GM10847 (cell line): ENCODE data around the gene DNAJB12.

Experiments
- POLR2A ChIP-seq: IDR thresholded peaks from 2 replicates; pipeline ENCODE4 v1.6.1; 2011; ENCODE audit not compliant: insufficient read length; ENCODE audit errors: extremely low read depth

Gene DNAJB12

DNA sequence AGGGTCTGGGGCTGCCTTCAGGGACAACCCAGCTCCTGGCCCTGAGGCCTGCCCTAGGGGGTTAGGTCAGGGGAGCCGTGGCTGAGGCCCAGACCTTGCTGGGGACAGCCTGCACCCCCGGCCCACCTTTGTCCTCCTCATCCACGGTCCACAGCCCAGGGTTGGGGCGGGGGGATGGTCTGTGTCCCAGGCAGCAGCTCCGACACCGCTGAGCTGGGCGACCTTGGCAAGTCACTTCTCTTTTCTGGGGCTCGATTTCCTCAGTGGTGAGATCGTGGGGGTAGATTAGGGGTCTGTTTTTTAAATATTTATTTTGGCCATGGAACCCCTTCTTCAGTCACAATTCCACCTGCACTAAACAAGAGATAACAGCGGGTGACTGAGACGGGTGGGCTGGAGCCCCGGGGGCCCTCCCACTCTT lies 30.9 kb downstream of the DNAJB12 start:
- TF ChIP-seq POLR2A: no peak

DNA sequence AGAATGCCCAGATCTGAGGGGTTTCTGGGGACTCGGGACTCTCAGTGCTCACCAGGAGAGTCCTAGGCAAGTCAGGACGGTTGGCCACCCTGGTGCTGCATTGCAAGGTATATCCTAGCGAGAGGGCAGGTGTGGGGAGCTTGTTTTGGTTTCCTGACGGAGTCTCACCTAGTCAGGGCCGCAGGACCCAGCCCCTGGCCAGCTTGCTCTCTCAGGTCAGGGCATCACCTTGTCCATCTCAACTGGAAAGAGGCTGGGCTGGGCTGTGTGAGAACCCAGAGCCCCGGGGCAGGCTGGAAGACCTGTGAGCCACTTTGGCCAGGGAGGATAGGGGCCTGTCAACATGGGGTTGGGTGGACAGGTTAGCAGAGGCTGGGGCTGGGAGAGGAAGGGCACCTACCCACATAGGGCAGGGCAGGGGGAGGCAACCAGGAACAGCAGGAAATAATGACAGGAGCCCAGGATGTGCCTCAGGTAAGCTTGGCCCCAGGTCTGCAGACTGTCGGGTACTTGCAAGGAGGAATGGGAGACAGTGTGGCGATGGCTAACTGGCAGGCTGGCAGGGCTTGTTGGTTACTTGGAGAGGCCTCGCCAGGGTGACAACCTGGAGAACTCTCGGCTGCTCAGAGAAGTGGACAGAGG lies 31.5 kb downstream of the DNAJB12 start:
- TF ChIP-seq POLR2A: no peak

DNA sequence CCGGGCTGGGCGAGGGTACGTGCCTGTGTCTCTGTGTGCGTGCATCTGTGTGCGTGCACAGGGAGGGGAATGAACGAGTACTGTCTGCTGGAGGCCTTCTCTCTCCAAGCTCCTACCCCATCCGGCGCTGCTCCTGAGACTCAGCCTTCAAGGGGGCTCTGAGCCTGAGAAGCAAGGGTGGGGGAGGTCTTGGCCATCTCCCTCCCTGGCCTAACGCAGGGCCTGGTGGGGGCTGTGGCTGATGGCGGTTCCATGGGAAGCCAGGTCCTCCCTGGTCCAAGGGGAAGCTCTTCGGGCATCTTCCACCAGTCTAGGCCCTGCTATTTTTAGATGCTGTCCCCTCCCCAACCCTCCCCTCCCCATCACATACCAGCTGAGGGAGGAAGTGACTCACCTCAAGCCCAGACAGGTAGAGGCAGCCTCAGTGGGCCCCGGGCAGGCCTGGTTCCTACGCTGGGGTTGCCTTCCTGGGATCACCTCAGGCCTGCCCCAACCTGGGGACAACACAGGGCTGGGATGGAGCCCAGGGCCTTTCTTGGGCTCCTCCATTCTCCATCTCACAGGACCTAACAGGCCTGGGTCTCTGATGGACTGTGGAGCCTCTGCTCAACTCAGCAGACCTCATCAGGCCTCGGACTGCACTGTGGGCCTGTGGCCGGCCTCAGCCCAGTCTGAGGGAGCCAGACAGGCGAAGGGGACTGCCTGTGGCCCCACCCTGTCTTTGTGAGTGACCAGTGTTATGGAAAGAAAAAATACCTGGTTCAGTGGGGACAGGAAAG lies 32.2 kb downstream of the DNAJB12 start:
- TF ChIP-seq POLR2A: no peak

DNA sequence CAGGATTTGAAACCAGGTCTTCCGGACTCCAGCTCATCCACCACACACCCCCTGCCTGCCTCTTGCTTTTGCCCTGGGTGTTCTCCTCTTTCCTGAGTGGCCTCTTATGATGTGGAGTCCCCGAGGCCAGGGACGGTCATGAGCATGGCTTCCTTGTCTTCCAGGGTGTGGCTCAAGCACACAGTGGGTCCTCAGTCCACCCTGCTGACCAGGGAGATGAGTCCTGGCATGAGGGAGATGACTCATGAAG lies 32.8 kb downstream of the DNAJB12 start:
- no peak for TF ChIP-seq POLR2A

DNA sequence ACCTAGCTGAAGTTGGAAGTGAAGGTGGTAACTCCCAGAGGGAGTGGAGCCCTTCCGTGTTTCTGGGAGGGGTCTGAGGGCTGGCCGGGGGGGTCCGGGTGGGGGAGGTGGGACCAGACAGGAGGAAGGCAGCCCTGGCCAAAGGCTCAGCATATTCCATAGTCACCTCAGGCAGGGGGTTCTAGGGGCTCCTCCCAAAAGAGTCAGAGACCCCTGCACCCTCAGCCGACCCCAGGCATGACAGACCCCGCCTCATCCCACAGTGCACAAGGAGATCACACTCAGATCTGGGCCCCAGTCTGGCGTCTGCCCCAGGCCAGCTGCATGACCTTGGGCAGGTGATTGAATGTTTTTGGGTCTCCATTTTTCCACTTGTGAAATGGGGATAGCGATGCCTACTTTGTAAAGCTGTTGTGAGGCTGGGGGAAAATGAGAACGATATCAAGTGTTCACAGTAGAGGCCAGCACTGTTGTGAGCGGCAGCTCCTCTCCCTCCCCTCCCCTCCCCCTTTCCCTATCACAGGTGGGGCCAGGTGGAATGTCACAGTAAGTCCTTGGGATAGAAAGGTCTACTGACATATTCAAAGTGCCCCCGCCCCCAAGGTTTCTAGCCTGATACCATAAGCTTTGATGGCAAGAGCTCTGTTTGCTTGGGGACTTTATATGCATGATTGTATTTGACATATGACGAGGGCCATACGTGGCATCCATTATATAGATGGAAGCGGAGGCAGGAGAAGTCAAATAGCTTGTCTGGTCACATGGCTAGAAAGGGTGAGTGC lies 33.3 kb downstream of the DNAJB12 start:
- no peak for TF ChIP-seq POLR2A

DNA sequence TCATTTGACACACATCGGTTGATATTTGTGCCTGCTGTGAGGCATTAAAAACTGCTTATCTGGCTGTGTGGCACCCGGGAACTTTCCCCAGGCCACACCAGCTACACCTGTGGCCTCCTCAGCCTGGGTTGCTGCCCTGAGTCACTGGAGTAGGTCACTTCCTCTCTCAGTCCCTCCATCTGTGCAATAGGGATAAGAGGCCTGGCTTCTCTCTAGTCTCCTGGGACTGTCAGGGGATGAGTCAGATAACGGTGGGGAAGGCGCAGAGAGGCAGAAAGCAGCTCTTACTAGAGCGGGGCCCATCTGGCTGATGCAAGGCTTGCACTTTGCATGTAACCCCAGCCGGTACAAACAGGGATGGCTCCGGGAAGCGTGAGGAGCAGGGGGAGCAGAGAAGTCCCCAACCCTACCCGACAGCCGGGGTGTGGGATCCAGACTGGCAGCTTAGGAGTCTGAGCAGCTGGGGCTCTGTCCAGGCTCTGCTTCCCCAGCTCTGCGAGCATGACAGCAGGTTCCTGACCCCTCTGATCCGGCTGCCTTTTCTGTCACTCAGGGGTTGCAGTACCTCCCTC lies 34.0 kb downstream of the DNAJB12 start:
- TF ChIP-seq POLR2A: peak; percentile 56

DNA sequence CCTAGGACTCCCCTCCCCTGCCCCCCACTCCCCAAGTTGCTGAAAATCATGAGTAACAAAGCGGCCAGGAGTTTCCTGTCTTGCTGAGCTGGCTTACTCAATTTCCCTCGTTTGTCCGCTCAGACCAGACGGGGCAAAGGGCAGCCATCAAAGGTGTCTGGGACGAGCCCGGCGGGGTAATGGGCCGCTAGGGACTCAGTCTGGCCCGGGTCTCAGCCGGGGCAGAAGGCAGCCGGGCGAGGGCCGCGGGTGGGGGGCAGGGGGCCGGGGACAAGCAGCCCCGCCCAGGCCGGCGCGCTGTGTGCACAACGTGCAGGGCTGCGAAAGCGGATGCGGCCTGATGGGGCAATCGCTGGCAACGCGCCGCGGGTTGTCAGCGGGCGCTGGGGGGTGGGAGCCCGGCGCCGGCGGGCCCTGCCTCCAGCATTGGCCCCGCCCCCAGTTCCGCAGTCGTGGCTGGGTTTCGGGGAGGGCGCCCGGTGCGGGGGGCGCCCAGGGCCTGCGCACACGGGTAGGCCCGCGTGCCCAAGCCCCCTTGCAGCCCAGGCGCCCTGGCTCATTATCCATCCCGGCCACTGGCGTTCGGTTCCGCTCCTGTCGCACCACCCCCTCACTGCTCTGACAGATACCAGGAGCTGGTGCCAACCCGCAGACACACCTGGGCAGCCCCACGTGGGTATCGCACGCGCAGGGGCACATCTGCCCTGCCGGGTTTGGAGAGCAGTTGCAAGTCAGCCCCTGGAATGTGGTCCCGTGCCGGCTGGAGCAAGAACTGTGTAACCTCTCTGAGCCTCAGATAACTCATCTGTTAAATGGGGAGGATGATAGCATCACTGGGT lies 35.1 kb downstream of the DNAJB12 start:
- peak; percentile 44 for TF ChIP-seq POLR2A

DNA sequence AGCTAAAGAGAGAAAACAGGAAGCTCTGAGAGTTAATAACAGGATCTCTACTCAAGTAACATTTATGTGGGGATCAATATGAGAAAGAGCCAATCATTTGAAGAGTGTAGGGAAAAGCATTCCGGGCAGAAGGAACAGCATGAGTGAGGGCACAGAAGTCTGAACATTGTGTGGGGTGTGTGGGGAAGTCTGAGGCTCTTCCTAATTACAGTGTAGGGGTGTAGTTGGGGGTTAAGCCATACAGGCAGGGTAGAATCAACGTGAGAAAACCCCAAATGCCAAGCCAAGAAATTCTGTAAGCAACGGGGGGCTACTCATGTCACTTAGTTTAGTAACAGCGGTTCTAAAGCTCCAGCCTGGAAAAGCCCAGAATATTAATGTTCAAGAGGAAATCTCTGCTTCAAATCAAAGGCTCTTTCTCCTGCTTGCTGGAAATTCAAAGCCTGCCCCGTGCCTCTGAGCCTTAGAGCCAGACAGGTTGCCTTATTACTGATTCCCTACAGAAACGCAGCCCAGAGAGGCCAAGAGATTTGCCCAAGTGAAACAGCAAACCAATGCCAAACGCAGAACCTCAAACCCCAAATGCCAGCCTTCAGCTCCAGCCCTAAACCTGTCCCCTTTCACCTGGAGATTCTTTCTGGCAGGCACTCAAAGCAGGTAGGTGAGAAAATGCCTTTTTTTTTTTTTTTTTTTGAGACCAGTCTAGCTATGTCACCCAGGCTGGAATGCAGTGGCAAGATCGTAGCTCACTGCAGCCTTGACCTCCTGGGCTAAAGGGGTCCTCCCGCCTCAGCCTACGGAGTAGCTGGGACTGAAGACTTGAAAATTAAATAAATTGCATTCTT lies 36.1 kb downstream of the DNAJB12 start:
- TF ChIP-seq POLR2A: no peak

DNA sequence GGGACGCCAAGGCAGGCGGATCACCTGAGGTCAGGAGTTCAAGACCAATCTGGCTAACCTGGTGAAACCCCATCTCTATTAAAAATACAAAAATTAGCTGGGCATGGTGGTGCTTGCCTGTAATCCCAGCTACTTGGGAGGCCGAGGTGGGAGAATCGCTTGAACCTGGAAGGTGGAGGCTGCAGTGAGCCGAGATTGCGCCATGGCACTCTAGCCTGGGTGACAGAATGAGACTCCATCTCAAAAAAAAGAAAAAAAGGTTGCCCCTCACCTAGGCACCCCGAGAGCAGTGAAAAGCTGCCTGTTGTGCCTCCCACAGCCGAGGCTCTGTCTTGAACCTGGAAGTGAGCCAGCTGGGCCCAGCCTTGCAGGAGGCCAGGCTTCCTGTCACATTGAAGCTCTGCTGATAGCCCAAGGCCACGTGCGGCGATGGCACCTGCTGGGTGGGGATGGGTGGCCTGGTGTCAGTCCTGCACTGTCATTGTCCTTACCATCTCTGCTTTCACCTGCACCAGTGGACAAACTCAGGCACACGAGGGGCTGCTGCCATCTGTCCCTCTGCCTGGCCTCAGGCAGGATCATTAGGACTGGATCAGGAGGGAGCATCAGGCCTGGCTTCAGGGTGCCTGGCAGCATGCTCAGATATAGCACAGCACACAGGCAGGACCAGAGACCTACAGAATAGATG lies 37.8 kb downstream of the DNAJB12 start:
- no peak for TF ChIP-seq POLR2A

DNA sequence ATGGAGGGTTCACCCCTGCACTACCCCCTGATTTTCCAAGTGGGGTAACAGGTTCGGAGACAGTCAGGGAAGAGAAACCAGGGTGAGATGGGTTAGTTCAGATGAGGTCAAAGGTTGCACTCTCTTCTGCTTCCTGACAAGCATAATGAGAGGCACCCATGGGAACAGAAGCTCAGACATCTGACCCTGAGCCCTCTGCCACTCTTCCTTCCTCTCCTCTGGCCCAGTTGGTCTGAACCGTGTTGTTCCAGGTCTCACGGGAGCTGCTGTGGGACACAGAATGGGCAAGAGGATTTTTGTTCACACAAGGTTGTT lies 38.4 kb downstream of the DNAJB12 start:
- TF ChIP-seq POLR2A: no peak

DNA sequence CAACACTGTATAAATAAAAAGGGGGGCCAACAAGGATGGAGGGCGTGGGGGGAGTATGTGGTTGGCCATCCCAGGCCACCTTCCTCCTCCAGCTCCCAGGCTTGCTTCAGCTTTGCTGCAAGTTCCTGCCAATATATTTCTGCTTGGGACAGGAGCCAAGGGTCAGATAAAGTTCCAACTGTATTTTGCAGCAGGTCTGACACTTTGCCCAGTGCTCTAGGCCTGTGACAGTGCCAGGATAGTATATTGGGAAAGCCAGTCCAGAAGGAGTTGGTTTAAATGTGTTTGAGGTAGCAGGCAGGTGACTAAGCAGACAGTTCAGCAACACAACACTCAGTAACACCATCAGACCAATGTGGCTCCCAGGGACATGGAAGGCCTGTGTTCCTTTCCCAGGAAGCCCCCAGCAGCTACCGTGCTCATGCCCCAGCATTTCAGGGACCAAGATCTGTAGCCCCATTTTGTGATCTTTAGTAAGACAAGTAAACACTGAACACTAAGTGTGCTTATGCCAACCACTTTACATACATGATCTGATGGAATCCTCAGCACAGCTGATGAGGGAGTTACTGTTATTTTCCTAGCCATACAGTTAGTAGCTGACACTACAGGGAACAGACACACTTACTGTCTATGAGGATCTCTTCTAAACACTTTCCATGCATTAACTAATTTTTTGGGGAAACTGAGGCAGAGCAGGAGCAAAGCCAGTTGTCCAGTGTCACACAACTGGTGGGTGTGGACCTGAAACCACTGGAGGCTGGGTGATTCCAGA lies 38.9 kb downstream of the DNAJB12 start:
- no peak for TF ChIP-seq POLR2A

DNA sequence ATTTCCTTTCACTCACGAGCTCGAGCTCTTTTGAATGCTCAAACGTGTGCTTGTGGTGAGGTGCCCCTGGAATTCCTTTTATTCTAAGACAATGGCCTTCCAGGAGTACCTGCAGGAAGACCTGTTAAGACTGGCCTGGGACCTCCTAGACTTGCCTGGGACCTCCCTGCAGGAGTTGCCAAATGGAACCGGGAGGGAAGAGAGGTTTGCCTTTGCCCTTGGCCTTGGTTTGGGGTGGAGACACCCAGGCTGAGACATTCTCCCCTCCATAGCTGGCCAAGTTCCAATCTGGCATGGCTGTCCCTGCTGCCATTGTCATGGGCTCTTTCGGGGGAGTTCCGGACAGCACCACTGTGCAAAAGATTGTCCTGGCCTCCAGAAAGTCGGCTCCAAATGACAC lies 39.7 kb downstream of the DNAJB12 start:
- no peak for TF ChIP-seq POLR2A

DNA sequence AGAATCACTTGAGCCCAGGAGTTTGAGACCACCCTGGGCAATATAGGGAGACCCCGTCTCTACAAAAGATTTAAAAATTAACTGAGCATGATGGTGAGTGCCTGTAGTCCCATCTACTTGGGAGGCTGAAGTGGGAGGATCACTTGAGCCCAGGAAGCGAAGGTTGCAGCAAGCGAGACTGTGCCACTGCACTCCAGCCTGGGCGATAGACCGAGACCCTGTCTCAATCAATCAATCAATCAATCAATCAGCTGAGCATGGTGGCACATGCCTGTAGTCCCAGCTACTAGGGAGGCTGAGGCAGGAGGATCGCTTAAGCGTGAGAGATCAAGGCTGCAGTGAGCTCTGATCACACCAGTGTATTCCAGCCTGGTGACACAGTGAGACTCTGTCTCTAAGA lies 40.5 kb downstream of the DNAJB12 start:
- no peak for TF ChIP-seq POLR2A

DNA sequence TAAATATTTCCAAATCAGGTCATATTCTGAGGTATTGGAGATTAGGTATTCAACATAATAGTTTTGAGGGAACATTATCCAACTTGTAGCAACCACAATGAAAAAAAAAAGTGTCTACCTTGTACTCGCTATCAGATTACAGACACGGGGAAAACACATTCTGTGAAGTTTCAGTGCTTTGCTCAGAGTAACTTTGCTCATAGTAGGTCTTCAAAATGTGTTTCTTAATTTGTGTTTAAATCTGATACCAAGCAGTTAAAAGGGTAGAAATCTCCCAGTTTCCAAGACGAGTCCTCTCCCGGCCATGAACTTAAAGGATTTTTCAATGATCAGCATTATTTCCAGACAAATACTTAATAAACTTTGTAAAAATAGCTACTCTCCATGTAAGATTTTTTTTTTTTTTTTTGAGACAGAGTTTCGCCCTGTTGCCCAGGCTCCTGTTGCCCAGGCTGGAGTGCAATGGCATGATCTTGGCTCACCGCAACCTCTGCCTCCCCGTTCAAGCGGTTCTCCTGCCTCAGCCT lies 41.8 kb downstream of the DNAJB12 start:
- TF ChIP-seq POLR2A: no peak
